ENCODE results near the gene TFPI.

Gene TFPI

DNA sequence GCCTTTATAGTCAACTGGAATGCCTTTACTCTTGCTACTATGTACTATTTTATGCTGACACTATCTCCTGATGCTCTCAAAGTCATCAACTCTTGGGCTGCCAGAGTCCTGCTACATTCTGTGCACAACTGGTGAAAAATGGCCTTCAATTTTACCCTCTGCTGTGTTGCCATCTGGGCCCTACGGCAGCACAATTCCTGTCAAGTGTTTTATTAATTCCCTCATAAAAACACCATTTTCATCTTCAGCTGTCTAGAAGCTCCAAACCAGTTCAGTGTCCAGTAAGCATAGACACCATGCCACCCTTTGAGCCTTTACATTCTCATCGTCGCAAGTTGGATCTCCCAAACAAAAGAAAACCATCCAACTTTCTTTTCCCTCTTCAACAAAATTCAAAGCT is 132.7 kb downstream of the TFPI start:
- H3K4me3 ChIP-seq (ENCODE audit: low read depth, low read length): no peak overlapping the region
- DNase-seq (ENCODE audit: low read depth, low spot score): no peak
- TF ChIP-seq CTCF (IDR thresholded peaks at IDR 0.05; ENCODE audit: low read depth, low read length): no peak
- in situ Hi-C loops (cut with HindIII; ENCODE audit: low sequenced_read_pairs): no loop called here

DNA sequence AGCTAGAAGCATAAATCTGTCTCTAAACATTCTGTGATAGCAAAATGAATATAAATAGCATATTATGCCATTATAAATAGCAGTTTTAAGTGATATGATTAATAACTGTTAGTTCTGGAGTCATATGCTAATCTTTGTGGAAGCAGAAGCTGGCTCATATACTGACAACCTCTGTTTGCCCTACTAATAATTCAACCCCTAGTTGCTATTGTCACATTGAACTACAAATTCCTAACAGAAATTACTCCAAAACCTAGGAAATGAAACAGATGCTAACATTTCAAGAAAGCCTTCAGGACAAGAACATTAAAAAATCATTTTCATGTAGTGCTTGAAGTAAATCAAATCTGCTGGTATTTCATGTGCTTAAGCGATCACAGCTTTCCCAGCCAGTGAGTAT is 134.4 kb downstream of the TFPI start:
- H3K4me3 ChIP-seq (ENCODE audit: low read depth, low read length): no peak overlapping the region
- no peak for DNase-seq (ENCODE audit: low read depth, low spot score)
- no peak for TF ChIP-seq CTCF (IDR thresholded peaks at IDR 0.05; ENCODE audit: low read depth, low read length)
- in situ Hi-C loops (cut with HindIII; ENCODE audit: low sequenced_read_pairs): no loop called here

- H3K4me3 ChIP-seq (ENCODE audit: low read depth, low read length): no peak overlapping the region
- TF ChIP-seq CTCF (IDR thresholded peaks at IDR 0.05; ENCODE audit: low read depth, low read length): no peak
- DNase-seq (ENCODE audit: low read depth, low spot score): no peak
- in situ Hi-C loops (cut with HindIII; ENCODE audit: low sequenced_read_pairs): no loop called here
Observed at GRCh38 chr2:187415449-187415848, 138.8 kb downstream of the TFPI start.
